Ishikawa (cell line): ENCODE measurements around the gene CYP2D6.

Experiments used
- CEBPB ChIP-seq: IDR thresholded peaks from 2 replicates; pipeline ENCODE4 v1.6.1; 2012
- CREB1 ChIP-seq: IDR thresholded peaks from 2 replicates; pipeline ENCODE4 v1.6.1; 2012; ENCODE audit warnings: low read depth
- EGR1 ChIP-seq: IDR thresholded peaks from 2 replicates; pipeline ENCODE4 v1.6.1; 2012
- EP300 ChIP-seq: IDR thresholded peaks from 2 replicates; pipeline ENCODE4 v1.6.1; 2012; ENCODE audit warnings: borderline replicate concordance
- FOXM1 ChIP-seq: IDR thresholded peaks from 2 replicates; pipeline ENCODE4 v1.6.1; 2012; ENCODE audit warnings: low read depth, borderline replicate concordance
- MAX ChIP-seq: IDR thresholded peaks from 2 replicates; pipeline ENCODE4 v1.6.1; 2012
- NFIC ChIP-seq: IDR thresholded peaks from 2 replicates; pipeline ENCODE4 v1.6.1; 2012
- RAD21 ChIP-seq: IDR thresholded peaks from 2 replicates; pipeline ENCODE4 v1.6.1; 2012; ENCODE audit warnings: low read depth
- REST ChIP-seq: IDR thresholded peaks from 2 replicates; pipeline ENCODE4 v1.6.1; 2012; ENCODE audit warnings: low read depth, mild to moderate bottlenecking
- TAF1 ChIP-seq: IDR thresholded peaks from 2 replicates; pipeline ENCODE4 v1.6.1; 2012; ENCODE audit warnings: low read depth, mild to moderate bottlenecking
- TCF12 ChIP-seq: IDR thresholded peaks from 2 replicates; pipeline ENCODE4 v1.6.1; 2012; ENCODE audit warnings: low read depth
- TEAD4 ChIP-seq: IDR thresholded peaks from 2 replicates; pipeline ENCODE4 v1.6.1; 2012
- USF1 ChIP-seq: IDR thresholded peaks from 2 replicates; pipeline ENCODE4 v1.6.1; 2012
- YY1 ChIP-seq: IDR thresholded peaks from 2 replicates; pipeline ENCODE4 v1.6.1; 2012; ENCODE audit warnings: low read depth
- ZBTB7A ChIP-seq: IDR thresholded peaks from 2 replicates; pipeline ENCODE4 v1.6.1; 2012; ENCODE audit warnings: low read depth

CYP2D6 gene

GRCh38 chr22:42160830-42161696 lies 30.5 kb upstream of the CYP2D6 start:
- TF ChIP-seq CREB1 (0 out of 2 replicates have a peak, but pooled peaks have one; percentile 10), REST (no peak), TEAD4 (no peak), RAD21 (no peak), USF1 (no peak), TCF12 (no peak), FOXM1 (no peak), EP300 (no peak)

- TF ChIP-seq USF1: no peak
- no peak for TF ChIP-seq NFIC
- TF ChIP-seq EGR1: no peak
- no peak for TF ChIP-seq CREB1
These were observed 29.6 kb upstream of the CYP2D6 start for GRCh38 chr22:42160251-42160650.

- TF ChIP-seq RAD21 (no peak), TAF1 (no peak), CEBPB (no peak), MAX (no peak), REST (no peak), FOXM1 (no peak), YY1 (no peak), CREB1 (no peak), TCF12 (no peak), ZBTB7A (no peak), EGR1 (no peak), EP300 (no peak), USF1 (no peak), NFIC (no peak), TEAD4 (no peak)
These were observed 28.0 kb upstream of the CYP2D6 start for GRCh38 chr22:42158456-42159132.

- no peak for TF ChIP-seq USF1
- no peak for TF ChIP-seq YY1
- no peak for TF ChIP-seq EP300
- no peak for TF ChIP-seq TEAD4
- no peak for TF ChIP-seq CEBPB
- no peak for TF ChIP-seq TAF1
- no peak for TF ChIP-seq ZBTB7A
- TF ChIP-seq FOXM1: no peak
- no peak for TF ChIP-seq EGR1
- TF ChIP-seq TCF12: no peak
- TF ChIP-seq CREB1: no peak
- no peak for TF ChIP-seq RAD21
- no peak for TF ChIP-seq MAX
- no peak for TF ChIP-seq REST
These were observed 26.0 kb upstream of the CYP2D6 start for GRCh38 chr22:42156598-42156997.
